Pulmonary artery endothelial cell (primary cell): ENCODE results near the gene THAP8. TPM values are rescaled to one million over a fixed set of nuclear protein-coding genes. Genes with fewer than 3 reads are reported as not detected.

Experiments
- DNase-seq: peaks from one replicate; pipeline ENCODE4 v3.0.0-alpha.2; 2011; ENCODE audit warnings: low read depth, low spot score
- total RNA-seq: library from RNA; depleted of rRNA; stranded (reverse); fragments of >200 nt; gene quantifications from 2 replicates; pipeline ENCODE4 v1.2.3, GENCODE V29; 2014

Gene THAP8
- total RNA-seq, 1 donor from 2014 or later, result 0.92 TPM

DNA sequence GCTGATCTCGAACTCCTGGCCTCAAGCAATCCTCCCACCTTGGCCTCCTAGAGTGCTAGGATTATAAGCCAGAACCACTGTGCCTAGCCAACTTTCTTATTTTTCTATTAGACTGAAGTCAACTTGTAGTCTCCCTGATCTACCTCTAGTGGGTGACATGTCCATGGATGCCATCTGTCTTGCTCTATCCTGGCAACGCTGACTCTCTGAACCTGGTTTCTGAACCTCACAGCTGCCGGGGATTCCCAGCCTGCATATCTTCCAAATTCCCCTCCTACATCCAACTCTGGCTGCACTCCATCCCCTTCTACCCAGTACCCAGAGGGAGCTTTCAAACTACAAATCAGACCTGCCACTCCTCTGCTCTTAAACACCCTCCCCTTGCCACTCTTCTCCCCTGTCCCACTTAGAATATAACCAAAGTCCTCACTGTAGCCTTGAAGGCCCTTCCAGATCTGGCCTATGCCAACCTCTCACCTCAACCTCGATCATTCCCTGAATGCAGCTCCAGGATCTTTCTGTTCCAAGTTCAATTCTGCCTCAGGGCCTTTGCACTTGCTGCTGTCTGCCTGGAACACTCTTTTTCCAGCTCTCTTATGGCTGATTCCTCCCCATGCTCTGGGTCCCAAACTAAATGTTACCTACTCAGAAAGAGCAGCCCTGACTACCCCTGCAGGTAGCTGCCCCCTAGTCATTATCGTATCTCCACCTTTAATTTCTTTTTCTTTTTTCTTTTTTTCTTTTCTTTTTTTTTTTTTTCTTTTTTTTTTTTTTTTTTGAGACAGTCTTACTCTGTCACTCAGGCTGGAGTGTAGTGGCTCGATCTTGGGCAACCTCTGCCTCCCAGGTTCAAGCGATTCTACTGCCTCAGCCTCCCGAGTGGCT, 23.6 kb downstream of the THAP8 start:
- no peak for DNase-seq

DNA sequence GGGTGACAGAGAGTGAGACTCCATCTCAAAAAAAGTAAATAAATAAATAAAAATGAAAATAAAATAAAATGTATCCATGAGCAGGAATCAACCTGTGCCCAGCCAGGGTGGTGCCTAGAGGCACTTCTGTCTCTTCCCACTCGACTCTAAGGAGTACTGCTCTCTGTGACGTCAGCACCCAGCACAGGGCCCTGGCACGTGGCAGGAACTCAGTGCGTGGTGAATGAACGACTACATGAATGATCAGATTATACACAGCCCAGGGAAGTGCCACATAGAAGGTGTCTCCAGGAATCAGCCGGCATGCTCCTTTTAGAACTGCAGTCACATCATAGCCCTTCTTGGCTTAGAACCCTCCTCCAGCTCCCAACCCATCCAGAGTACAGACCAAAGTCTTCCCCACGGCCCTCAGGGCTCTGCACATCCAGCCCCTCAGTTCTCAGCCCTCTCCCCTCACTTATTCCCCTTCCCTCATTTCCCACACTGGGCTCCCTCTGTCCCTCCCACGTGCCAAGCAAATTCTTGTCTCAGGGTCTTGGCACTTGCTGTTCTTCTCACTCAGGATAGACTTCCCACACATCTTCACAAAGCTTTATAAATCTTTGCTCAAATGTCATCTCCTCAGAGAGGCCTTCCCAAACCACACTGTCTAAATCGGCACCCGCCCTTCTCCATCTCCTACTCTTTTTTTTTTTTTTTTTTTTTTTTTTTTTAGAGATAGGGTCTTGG, 25.6 kb downstream of the THAP8 start:
- no peak for DNase-seq

DNA sequence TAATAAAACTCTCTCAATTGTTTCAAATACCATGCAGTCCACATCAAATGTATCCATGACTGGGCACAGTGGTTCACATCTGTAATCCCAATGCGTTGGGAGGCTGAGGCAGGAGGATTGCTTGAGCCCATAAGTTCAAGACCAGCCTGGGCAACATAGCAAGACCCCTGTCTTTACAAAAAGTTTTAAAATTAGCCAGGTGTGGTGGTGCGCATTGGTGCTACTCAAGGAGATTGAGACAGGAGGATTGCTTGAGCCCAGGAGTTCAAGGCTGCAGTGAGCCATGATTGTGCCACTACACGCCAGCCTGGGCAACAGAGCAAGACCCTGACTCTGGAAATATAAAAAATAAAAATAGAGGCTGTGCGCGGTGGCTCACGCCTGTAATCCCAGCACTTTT, 26.4 kb downstream of the THAP8 start:
- DNase-seq, result no peak

DNA sequence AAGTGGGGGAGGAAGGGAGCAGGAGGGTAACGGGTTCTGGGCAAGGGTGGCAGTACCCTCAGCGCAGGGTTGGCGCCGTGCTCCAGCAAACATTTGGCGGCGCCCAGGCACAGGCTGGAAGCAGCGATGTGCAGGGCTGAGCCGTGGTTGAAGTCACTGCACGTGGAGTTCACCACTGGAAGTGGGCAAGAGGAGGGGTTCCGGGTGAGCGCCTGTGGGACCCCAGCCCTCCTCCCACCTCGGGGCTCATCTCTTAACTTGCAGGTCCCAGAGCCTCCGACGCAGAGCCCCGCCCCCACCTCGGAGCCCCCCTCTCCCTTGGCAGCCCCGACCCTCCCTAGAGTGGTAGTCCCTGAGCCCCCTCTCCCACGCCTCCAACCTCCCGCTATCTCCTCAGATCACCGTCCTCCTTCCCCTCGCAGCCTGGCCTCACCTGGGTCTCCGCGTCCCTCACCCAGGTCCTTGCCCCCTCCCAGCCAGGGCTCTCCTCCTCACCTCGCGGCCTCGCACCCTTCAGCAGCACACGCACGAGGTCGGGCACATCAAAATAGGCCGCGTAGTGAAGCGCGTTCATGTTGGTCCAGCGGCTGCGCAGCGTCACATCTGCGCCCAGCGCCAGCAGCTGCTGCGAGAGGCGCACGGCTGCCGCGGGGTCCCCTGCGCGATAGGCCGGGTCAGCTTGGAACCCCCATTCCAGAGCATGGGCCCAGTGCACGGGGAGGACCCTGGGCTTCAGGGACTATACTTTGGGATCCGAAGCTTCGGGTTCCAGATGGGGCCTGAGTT, 27.8 kb downstream of the THAP8 start:
- no peak for DNase-seq

DNA sequence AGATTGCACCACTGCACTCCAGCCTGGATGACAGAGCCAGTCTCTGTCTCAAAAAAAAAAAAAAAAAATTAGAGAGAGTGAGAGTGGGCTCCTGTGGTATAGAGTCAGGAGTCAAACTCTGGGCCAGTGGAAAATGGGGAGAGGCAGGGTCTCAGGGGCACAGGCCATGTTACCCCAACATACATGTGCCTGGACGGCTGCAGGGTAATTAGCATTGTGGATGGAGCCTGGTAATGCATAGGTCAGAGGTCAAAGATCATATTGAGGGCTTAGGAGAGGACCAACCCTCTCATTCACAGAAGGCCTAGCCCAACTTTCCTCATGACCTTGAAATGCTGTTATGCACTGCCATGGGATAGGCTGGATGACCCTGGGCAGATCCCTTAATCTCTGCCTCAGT, 28.5 kb downstream of the THAP8 start:
- no peak for DNase-seq

DNA sequence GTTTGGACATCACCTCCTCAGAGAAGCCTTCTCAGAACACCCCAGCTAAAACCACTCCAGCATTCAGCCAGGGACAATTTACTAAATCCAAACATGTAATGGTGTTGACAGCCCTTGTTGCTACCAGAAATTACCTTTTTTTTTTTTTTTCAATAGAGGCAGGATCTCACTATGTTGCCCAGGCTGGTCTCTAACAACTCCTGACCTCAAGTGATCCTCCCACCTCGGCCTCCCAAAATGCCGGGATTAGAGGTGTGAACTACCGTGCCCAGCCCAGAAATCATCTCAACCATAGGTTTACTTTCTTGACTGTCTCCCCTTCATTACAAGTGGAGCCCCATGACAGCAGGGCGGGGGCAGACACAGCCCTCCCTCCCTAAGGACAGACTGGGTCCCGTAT, 30.7 kb downstream of the THAP8 start:
- DNase-seq, result no peak

DNA sequence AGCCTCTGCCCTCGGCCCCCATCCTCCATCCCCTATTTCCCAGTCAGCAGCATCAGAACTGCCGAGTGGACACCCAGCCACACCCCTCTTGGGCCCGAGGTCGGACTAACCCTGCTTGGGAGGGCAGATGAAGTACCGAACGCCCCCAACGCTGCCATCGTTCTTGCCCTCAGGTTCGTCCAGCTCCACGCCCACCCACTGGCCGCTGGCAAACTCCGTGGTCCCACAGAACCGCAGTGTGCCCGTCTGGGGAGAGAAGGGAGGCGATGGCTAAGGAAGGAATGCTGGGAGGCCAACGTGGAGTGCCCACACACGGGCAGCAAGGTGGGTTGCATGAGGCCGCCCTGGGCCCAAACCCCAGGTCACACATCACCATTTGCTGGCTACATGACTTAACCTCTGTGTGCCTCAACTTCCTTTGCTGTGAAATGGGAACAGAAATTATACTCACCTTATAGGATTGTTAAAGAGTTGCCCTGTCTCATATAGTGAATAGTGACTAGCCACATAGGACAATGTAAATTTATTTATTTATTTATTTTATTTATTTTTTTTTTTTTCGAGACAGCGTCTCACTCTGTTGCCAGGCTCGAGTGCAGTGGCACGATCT, 34.9 kb downstream of the THAP8 start:
- no peak for DNase-seq

DNA sequence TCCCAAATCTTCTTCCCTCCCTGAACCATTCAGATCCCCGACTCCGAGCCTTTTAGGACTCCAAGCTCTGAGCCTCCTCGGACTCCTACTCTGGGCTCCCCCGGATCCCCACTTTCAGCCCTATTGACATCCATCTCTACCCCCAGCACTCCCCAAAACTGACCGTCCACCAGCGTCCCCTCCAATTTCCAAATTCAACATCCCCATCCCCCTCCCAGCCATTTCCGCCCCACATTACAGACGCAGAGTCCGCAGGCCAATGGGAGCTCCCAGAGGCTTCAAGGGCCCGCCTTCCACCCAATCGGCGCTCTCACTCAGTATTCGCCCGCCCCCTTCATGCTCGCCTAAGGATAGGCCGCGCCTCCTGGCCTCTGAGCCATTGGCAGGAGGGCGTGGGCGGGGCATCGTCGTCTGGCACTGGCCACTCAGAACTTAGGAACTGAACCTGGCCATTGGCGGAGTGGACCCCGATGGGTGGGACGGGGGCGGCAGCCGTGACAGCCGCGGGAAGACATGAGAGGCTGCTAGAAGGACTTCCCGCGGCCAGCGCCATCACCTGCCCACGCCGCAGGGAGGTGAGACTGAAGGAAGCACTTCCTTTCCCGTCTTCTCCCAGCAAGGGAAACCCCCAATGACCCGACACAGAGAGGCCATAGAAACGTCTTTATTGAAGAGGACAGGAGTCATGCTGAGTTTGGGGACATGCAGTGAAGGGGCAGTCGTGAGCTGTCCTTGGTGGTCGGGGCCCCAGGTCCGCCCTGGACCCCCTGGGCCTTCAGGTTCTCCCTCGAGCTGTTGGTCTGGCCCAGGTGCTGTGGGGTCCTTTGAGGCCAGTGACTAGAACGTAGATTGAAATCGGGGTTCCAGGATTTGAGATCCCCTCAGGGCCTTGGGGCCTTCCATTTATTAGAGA, 39.8 kb downstream of the THAP8 start, which contains the start of gene ALKBH6:
ALKBH6 (minus strand) TSS at position 202 of the 913 bp plus-strand sequence. CDS start 816 bp downstream, outside the sequence.
- peak; percentile 94 for DNase-seq

DNA sequence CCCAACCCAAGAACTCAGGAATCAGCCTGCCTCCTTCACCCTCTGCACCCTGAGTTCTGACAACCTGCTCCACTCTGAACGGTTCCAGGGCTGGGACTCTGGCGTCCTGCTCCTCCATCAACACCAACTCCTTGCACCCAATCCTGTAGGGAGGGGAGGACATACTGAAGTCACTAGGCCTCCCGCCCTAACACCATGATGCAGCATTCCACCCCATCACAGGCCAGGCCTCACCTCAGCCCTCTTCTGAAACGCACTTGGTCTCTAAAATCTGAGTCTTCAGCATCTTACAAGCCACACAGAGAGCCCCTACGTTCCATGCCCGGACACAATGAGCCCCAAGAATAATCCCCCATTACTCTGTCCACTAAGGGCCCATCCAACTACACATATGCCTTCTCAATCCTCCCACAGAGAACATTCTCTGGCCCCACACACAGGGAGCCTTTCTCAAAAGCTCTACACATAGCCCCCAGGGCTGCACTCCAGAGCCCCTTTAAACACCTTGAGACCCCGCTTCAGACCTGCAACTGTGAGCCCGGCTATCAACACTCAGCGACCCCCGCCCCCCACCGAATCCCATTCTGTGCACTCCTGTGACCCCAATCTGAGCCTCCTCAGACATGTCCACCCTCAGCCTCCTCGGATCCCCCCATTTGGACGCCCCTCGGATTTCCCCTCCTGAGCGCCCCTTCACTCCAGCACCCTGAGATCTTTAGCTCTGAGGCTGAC, 40.6 kb downstream of the THAP8 start:
- DNase-seq, result no peak

DNA sequence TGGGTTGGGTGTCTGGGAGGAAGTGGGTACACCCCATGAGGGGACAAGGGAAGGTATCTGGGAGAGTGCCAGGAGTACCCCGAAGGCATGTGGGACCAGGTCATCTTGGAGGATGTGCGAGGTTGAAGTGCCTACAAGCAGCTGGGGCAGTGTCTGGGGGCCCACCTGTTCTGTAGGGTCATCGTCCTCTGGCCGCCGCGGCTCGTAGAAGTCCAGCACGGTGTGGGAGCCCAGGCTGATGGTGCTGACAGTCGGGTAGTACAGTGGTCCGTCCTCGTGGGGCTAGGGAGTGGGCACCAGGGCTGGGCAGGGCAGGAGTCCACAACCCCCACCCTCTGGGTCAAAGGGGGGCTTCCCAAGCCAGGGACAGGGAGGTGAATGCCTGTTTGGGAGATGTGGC, 43.7 kb downstream of the THAP8 start:
- no peak for DNase-seq

DNA sequence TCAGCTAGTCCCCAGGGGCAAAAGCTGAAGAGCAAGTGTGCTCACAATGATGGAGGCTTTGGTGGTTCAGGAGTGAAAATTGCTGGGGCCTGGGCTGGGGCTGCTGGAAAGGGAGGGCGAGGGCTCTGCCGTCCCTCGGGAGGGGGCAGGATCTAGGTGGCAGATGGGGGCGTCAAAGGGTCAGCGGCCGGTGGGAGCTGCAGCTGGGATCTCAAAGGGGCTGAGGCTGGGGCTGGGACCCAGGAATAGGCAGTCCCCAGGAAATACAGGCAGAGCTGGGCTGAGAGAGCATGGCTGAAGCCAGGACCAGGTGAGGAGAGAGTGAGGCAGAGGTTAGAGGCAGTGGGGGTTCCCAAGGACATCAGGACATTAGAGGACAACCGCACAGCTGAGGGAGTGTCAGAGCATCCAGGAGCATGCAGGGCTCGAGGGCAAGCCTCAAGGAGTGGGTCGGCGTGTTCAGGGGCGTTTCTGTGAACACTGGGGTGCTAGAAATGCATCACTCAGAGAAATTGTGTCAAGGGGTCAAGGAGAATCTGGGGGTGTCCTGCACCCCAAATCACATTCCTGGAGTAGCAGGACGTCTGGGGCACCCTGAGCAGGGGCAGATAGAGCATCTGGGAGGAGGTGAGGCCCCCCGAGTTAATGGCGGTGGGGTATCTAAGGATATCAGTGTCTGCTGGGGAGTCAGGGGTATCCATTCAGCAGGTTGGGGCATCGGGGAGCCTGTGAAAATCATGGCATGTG, 44.3 kb downstream of the THAP8 start:
- no peak for DNase-seq

DNA sequence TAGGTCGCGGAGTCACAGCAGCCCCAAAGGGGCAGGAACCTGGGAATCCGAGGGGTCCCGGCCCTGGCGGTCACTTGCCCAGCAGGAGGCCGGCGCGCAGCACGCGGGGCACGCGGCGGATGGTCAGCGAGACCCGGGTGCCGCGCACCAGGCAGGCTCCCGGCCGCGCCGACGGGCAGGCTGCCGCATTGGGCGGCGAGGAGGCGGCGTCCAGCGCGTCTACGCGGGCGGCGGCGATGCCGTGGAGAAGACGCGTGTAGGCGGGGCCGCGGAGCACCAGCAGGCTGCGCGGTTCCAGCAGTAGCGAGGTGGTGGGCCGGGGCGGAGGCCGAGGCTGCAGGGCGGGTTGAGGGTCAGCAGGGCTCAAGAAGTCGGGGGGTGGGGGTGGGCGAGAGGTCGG, 44.9 kb downstream of the THAP8 start:
- DNase-seq, result no peak

DNA sequence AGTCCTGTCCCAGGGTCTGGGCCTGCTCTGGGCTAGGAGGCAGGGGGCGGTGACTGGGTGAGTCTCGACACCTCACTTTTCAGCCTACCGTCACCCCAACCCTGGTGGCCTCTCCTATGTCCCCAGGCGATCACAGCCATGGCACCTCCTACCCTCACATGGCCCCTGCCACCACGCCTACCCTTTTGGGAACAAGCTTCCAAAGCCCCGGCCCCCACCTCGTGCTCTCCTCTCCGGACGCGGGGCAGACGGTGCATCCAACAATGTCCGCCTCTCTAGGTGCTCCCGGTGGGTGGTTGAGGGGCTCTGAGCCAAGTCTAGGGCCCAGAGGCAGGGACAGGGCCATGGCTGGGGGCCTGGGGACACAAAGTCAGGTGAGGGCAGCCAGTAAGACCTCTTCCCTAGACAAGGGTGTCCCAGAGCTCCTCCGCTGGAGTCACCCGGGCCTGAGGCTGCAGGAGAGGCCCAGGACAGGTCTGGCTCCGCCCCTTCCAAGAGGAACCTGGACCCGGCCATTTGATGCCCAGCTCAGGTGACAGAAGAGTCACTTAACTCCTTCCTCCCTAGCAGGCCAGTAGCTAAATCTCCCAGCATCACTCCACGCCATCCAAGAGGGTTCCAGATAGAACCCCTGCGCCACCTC, 45.6 kb downstream of the THAP8 start, which contains the start of gene SYNE4:
SYNE4 (minus strand) TSS at position 478 of the 643 bp plus-strand sequence; CDS start at position 346, 132 bp downstream.
- no peak for DNase-seq

DNA sequence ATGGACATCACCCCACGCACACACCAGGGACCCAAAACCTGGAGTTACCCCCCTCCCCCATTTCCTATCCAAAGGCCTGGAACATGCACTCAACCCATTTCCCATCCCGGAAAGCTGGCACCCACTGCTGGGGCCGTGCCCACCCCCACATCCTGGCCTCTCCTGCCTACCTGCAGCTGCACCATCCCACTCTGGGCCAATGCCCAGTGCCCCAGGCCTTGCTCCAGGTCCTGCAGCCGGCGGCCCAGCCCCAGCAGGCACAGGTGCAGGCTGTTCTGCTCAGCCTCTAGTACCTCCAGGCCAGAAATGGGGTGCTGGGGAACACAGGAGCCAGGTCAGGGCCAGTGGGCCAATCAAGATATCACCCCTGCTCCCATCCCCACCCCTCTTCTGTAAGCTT, 47.1 kb downstream of the THAP8 start:
- no peak for DNase-seq

DNA sequence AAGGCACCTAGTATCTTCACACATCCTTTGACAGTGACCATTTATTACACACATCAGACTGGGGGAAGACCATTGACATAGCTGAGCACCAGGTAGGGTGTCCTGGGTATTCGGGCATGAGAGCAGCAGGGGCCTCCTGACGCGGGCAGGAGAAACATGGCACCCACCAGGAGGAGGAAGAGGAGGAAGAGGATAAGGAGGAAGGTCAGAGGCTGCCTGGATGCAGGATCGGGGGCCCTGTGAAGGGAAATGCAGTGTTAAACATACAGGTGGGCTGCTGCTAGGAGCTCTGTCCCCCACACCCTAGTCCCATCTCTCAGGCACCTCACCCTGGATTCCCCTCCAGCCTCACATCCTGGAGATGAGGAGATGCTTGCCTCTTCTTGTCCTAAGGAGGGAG, 50.8 kb downstream of the THAP8 start:
- DNase-seq, result no peak

DNA sequence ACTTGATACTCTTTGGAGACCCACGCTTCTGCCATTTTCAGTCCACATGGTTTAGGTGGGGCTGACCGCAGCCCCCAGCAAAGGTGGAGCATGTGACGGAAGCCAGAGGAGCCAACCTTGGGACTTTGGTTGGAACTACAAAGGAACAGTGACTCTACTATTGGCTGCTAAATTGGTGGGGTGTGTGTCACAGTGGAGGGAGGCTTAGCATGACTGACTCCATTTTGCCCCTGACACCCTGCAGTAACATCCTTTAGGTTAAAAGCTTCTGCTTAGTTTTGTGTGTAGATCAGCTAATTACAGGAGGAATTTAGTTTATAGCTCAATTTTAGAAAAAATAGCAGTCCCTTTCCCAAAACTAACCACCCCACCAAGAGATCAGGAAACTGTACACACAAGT, 52.5 kb downstream of the THAP8 start:
- DNase-seq, result no peak

DNA sequence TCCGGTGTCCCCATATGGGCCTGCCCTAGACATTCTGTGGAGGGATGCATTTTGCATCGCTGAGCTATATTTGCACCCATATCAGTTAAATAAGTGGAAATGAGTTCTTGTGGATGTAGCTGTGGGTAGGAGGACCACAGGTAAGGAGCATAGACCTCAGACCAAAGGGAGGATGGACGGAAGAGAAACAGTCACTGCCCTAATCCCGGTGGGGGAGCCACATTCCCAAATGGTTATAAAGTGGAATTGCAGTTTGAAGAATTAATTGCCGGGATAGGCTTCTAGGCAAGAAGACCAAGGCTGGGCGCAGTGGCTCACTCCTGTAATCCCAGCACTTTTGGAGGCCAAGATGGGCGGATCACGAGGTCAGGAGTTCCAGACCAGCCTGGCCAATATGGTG, 57.3 kb downstream of the THAP8 start:
- DNase-seq, result no peak
